GM12872 (cell line): ENCODE data around the gene FDX1.

Experiments
- CTCF ChIP-seq: IDR thresholded peaks from 3 replicates; pipeline ENCODE4 v1.5.1; 2011; ENCODE audit warnings: low read depth, mild to moderate bottlenecking, low read length, moderate library complexity; ENCODE audit not compliant: insufficient read depth

FDX1 gene

GRCh38 chr11:110415081-110415480, 14.7 kb upstream of the FDX1 start:
- TF ChIP-seq CTCF, result no peak

DNA sequence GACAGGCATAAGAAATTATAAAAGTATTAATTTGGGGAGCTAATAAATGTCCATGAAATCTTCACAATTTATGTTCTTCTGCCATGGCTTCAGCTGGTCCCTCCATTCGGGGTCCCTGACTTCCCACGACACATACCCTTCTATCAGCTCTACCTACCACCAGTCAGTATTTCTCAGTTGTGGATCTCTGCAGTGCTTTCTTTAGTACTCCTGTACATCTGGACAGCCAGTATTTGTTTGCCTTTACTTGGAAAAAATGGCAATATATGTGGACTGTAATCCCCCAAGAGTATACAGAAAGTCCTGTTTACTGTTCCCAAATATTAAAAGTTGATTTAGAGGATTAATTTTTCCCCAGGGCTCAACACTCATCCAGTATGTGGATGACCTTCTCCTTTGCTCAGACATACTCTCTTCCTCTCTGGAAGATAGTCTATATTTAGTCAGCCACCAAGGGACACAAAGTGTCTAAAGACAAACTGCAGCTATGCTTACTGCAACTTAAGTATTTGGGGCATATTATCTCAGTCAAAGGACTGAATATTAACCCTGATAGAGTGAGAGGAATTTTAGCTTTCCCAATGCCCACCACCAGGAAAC, 7.3 kb upstream of the FDX1 start:
- no peak for TF ChIP-seq CTCF

- TF ChIP-seq CTCF, result no peak
These were observed 4.8 kb upstream of the FDX1 start for GRCh38 chr11:110424775-110425444.

- TF ChIP-seq CTCF, result no peak
These were observed 3.8 kb upstream of the FDX1 start for GRCh38 chr11:110425751-110426545.

DNA sequence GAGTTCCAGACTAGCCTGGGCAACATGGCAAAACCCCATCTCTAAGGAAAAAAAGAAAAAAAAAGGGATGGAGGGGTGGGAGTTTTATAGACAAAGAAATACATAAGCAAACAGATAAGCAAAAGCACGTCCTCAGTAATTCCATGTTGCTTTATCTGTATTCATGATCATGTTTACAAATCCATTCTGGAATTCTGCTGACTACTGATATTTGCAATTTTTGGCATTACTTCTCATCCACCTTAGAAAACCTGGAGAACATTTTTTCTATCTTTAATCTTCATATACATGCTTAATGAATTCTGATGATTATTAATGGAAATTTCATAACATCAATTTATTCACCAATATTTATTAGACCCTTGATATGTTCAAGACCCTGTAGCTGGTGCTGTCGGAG, 1.7 kb upstream of the FDX1 start:
- no peak for TF ChIP-seq CTCF

- no peak for TF ChIP-seq CTCF
These were observed 605 bp upstream of the FDX1 start for GRCh38 chr11:110428956-110429730.
